ENCODE measurements around the gene TSC22D2. TPM values are rescaled to one million over a fixed set of nuclear protein-coding genes. Genes with fewer than 3 reads are reported as not detected.

Gene TSC22D2
- total RNA-seq, 6 experiments from 2014 or later, result 10.3 to 30.4 (median 13.2) TPM

- 79% methylated on average over 2 of the region's 2 CpGs for WGBS (ENCODE audit: insufficient coverage, low coverage, low lambda C conversion rate, missing lambda C conversion rate)
- Histone ChIP-seq H3K36me3 (no peaks in the 10 kb centered on the region), H3K4me1 (peaks cover 0 to 14% (median 8%) of the 10 kb centered on the region in 4 donors), H3K9me3 (no peaks in the 10 kb centered on the region), H3K27ac (no peak overlapping the region), H3K4me3 (no peak overlapping the region), H3K27me3 (no peaks in the 10 kb centered on the region)
- DNase-seq (no peak), ATAC-seq (no peak)
- intact Hi-C loops (cut with DNase I), result no loop called here
- TF ChIP-seq CTCF (IDR thresholded peaks at IDR 0.05) (no peak), POLR2A (IDR thresholded peaks at IDR 0.05) (no peak)
These were observed 56.6 kb downstream of the TSC22D2 start for GRCh38 chr3:150464684-150465083.

GRCh38 chr3:150467381-150467780 lies 59.3 kb downstream of the TSC22D2 start:
- no peaks in the 10 kb centered on the region for H3K36me3 ChIP-seq
- DNase-seq (no peak), ATAC-seq (no peak)
- no peak overlapping the region for H3K4me3 ChIP-seq
- no peak for TF ChIP-seq CTCF (IDR thresholded peaks at IDR 0.05)
- TF ChIP-seq POLR2A (IDR thresholded peaks at IDR 0.05), result no peak
- H3K27me3 ChIP-seq, result no peaks in the 10 kb centered on the region
- intact Hi-C loops (cut with DNase I), result no loop called here
- no peaks in the 10 kb centered on the region for H3K4me1 ChIP-seq
- no peaks in the 10 kb centered on the region for H3K9me3 ChIP-seq
- H3K27ac ChIP-seq, result no peak overlapping the region
- WGBS (ENCODE audit: insufficient coverage, low coverage, low lambda C conversion rate, missing lambda C conversion rate), result 86% methylated on average over 1 of the region's 1 CpG

- no peak overlapping the region for H3K4me3 ChIP-seq
- H3K36me3 ChIP-seq, result no peaks in the 10 kb centered on the region
- peak; percentile 25 to 93 (median 40) for ATAC-seq
- intact Hi-C loops (cut with DNase I), result no loop called here
- peak in 1 of 3 donors; percentile 21 for DNase-seq
- no peak overlapping the region for H3K27ac ChIP-seq
- no peak for TF ChIP-seq CTCF (IDR thresholded peaks at IDR 0.05)
- no peak for TF ChIP-seq POLR2A (IDR thresholded peaks at IDR 0.05)
- 83% methylated on average over 9 of the region's 15 CpGs for WGBS (ENCODE audit: insufficient coverage, low coverage, low lambda C conversion rate, missing lambda C conversion rate)
- H3K9me3 ChIP-seq, result no peaks in the 10 kb centered on the region
- H3K4me1 ChIP-seq, result no peaks in the 10 kb centered on the region
- H3K27me3 ChIP-seq, result no peaks in the 10 kb centered on the region
These were observed 61.2 kb downstream of the TSC22D2 start for GRCh38 chr3:150469031-150469930.

GRCh38 chr3:150469931-150470740 lies 62.0 kb downstream of the TSC22D2 start:
- TF ChIP-seq CTCF (IDR thresholded peaks at IDR 0.05) (no peak), POLR2A (IDR thresholded peaks at IDR 0.05) (no peak)
- ATAC-seq (peak in 1 of 4 donors; percentile 44), DNase-seq (no peak)
- 85% methylated on average over 5 of the region's 7 CpGs for WGBS (ENCODE audit: insufficient coverage, low coverage, low lambda C conversion rate, missing lambda C conversion rate)
- intact Hi-C loops (cut with DNase I), result no loop called here
- Histone ChIP-seq H3K36me3 (no peaks in the 10 kb centered on the region), H3K27ac (no peak overlapping the region), H3K9me3 (no peaks in the 10 kb centered on the region), H3K4me3 (no peak overlapping the region), H3K4me1 (no peaks in the 10 kb centered on the region), H3K27me3 (no peaks in the 10 kb centered on the region)

Measured in right lobe of liver (tissue), 6 donors.